Measurements from ENCODE around the gene AXIN2.

Gene AXIN2

GRCh38 chr17:65561452-65562205, at the start of gene AXIN2:
TSS of gene AXIN2 (minus strand) at chr17:65561648. CDS start at chr17:65558620, 3,028 bp downstream.
- peak; percentile 99 for DNase-seq (ENCODE audit: insufficient read length, low spot score)
- peak; percentile 86 for FAIRE-seq

- DNase-seq (ENCODE audit: insufficient read length, low spot score) (no peak), FAIRE-seq (no peak)
Observed at GRCh38 chr17:65609749-65610148, 48.3 kb upstream of the AXIN2 start.

GRCh38 chr17:65609286-65609685, 47.8 kb upstream of the AXIN2 start:
- no peak for DNase-seq (ENCODE audit: insufficient read length, low spot score)
- peak; percentile 60 for FAIRE-seq

GRCh38 chr17:65604070-65604469, 42.6 kb upstream of the AXIN2 start:
- FAIRE-seq: no peak
- no peak for DNase-seq (ENCODE audit: insufficient read length, low spot score)

GRCh38 chr17:65601881-65602280, 40.4 kb upstream of the AXIN2 start:
- no peak for DNase-seq (ENCODE audit: insufficient read length, low spot score)
- no peak for FAIRE-seq

GRCh38 chr17:65601145-65601544, 39.7 kb upstream of the AXIN2 start:
- no peak for DNase-seq (ENCODE audit: insufficient read length, low spot score)
- no peak for FAIRE-seq

- DNase-seq (ENCODE audit: insufficient read length, low spot score): no peak
- no peak for FAIRE-seq
Observed at GRCh38 chr17:65600518-65600917, 39.1 kb upstream of the AXIN2 start.

- no peak for FAIRE-seq
Observed at GRCh38 chr17:65599650-65600049, 38.2 kb upstream of the AXIN2 start.

GRCh38 chr17:65598746-65599145, 37.3 kb upstream of the AXIN2 start:
- DNase-seq (ENCODE audit: insufficient read length, low spot score) (no peak), FAIRE-seq (no peak)

More at GRCh38 chr17:65599650-65600049, 38.2 kb upstream of the AXIN2 start:
- DNase-seq (ENCODE audit: insufficient read length, low spot score): no peak

- DNase-seq (ENCODE audit: insufficient read length, low spot score) (no peak), FAIRE-seq (no peak)
Observed at GRCh38 chr17:65595071-65595656, 33.7 kb upstream of the AXIN2 start.

GRCh38 chr17:65593855-65594845, 32.7 kb upstream of the AXIN2 start:
- no peak for FAIRE-seq
- no peak for DNase-seq (ENCODE audit: insufficient read length, low spot score)

GRCh38 chr17:65593092-65593854, 31.8 kb upstream of the AXIN2 start:
- FAIRE-seq (no peak), DNase-seq (ENCODE audit: insufficient read length, low spot score) (no peak)

- no peak for FAIRE-seq
- DNase-seq (ENCODE audit: insufficient read length, low spot score): no peak
Observed at GRCh38 chr17:65592125-65592965, 30.9 kb upstream of the AXIN2 start.

GRCh38 chr17:65589321-65589720, 27.9 kb upstream of the AXIN2 start:
- no peak for FAIRE-seq
- DNase-seq (ENCODE audit: insufficient read length, low spot score): no peak

- no peak for DNase-seq (ENCODE audit: insufficient read length, low spot score)
- FAIRE-seq: peak; percentile 20
Observed at GRCh38 chr17:65588181-65588808, 26.8 kb upstream of the AXIN2 start.

GRCh38 chr17:65587534-65588180, 26.2 kb upstream of the AXIN2 start:
- FAIRE-seq (no peak), DNase-seq (ENCODE audit: insufficient read length, low spot score) (no peak)

GRCh38 chr17:65586899-65587298, 25.5 kb upstream of the AXIN2 start:
- no peak for FAIRE-seq

More at GRCh38 chr17:65586899-65587298, 25.5 kb upstream of the AXIN2 start:
- no peak for DNase-seq (ENCODE audit: insufficient read length, low spot score)
